ENCODE measurements around the gene ZCCHC24. TPM values are rescaled to one million over a fixed set of nuclear protein-coding genes. Genes with fewer than 3 reads are reported as not detected.

Gene ZCCHC24
- total RNA-seq, 4 donors from 2014 or later, result 37.6 to 75.7 (median 48.7) TPM

DNA sequence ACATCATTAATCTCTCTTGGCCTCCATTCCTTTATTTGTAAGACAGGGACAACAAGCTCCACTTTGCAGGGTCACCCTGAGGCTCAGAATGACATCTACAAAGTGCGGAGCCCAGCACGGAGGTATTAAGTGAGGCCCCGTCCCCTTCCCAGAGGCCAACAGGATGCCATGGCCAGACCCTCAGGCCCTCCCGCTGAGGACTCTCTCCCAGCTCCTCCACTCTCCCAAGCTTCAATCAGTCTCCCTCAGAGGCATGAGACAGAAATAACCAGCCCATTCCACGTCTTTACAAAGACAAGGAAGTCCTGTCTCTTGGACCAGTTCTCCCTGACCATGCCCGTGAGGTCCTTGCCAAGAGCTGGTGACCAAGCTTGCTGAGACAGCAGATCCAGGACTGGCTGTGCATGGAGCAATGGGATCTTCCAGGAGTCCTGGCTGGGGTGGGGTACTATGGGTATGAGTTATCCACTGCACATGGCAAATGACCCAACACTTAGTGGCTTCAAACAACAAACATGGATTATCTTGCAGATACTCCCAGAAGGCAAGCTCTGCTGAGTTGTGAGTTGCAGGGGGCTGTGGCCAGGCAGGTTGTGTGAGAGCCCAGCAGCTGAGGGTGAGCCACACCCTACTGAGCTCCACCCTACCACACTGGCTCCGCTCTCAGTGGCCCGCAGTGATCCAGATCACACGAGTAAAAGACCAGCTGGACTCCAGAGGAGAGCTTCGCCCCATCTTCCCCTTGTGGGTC is 102.4 kb downstream of the ZCCHC24 start:
- no peak for TF ChIP-seq CTCF (IDR thresholded peaks at IDR 0.05; ENCODE audit: low read depth)

DNA sequence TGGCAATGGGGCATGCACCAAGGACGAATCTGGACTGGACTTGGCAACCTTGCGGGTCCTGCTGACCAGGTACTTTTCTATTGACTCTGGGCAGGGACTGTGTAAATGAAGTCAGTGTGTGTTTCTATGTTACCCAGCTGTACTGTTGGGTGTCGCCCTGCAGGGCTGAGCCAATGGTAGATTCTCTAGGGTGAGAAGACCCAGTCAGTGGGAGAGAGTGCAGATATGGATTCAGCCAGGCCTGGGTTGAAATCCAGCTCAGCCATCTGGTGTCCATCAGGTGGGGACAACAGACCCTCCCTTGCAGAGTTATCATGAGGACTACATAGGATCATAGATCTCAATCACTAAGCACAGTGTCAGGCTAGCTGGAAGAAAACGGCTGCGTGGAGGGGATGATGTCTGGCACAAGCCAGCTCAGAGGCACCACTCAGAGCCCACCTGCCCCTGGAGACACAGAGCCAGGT is 103.1 kb downstream of the ZCCHC24 start:
- no peak for TF ChIP-seq CTCF (IDR thresholded peaks at IDR 0.05; ENCODE audit: low read depth)

GRCh38 chr10:79340646-79341244 is 104.7 kb downstream of the ZCCHC24 start:
- no peak for TF ChIP-seq CTCF (IDR thresholded peaks at IDR 0.05; ENCODE audit: low read depth)

DNA sequence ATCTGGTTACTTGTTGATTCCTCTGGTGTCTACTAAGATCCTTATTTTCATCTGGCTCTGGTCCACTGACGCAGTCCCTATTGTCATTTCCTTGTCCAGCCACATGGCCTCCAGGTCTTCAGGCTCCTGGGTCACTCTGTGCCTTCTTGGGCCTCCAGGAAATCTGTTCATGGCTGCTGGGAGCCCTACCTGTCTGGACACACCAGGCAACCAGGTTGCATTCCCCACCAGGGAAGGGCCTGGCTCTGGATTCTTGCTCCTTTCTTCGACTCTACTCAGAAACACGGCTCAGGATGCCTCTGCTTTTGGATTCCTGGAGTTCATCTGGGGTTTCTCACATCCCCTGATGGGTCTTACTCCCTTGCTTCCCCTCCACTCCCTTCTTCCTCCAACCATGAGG is 106.2 kb downstream of the ZCCHC24 start:
- TF ChIP-seq CTCF (IDR thresholded peaks at IDR 0.05; ENCODE audit: low read depth), result no peak

DNA sequence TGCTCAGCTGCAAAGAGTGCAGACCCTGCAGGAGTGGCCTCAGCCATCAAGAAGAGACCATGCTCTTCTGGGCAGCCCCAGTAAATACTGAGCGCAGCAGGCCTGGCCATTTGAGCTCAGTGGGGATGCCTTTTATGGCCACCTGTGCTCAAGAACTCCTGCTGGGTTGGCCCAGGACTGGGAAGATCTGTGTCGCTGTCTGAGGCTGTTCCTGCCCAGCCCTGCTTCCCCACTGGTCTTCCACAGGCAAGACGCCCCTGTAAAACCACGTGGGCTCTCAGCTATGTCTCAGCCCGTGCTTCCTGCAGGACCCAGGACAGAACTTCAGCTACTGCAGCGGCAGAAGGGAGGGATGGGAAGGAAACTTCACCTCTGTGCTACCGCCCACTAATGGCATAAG is 108.7 kb downstream of the ZCCHC24 start:
- TF ChIP-seq CTCF (IDR thresholded peaks at IDR 0.05; ENCODE audit: low read depth), result no peak

DNA sequence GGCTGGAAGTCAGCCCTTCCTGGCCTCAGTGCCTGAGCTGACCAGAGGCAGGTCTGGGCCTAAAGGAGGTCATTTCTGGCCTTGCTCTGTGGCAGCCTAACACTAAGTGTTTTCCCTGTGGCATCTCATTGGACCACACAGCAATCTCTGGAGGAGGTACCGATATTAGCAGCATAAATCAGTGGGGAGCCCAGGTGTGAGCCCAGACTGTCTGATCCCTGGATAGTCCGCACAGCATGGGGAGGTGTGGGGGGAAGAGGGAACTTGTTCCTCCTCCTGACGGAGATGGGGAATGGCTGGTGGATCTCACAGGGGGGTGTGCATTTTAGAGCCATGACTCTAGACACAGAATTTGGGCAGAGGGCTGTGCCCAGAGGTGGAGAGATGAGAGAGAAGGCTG is 109.1 kb downstream of the ZCCHC24 start:
- no peak for TF ChIP-seq CTCF (IDR thresholded peaks at IDR 0.05; ENCODE audit: low read depth)

GRCh38 chr10:79335470-79336235 is 109.8 kb downstream of the ZCCHC24 start:
- TF ChIP-seq CTCF (IDR thresholded peaks at IDR 0.05; ENCODE audit: low read depth), result no peak
